SHP77 treated with DMSO at 0.1 percent for 48 hours (cell line): ENCODE measurements around the gene F13A1.

ENCODE experiments used
- DNase-seq: peaks from one replicate; lab custom pipeline; 2025; lab: John Stamatoyannopoulos, UW

F13A1 gene

GRCh38 chr6:6243846-6244245 lies 76.6 kb downstream of the F13A1 start:
- no peak for DNase-seq

- DNase-seq, result no peak
Measured at GRCh38 chr6:6239598-6240581, 80.6 kb downstream of the F13A1 start.

- no peak for DNase-seq
Measured at GRCh38 chr6:6236730-6237469, 83.6 kb downstream of the F13A1 start.

GRCh38 chr6:6235786-6236185 lies 84.7 kb downstream of the F13A1 start:
- DNase-seq, result no peak

GRCh38 chr6:6234963-6235362 lies 85.5 kb downstream of the F13A1 start:
- DNase-seq, result no peak

GRCh38 chr6:6230286-6230685 lies 90.2 kb downstream of the F13A1 start:
- peak; percentile 19 for DNase-seq

- no peak for DNase-seq
Measured at GRCh38 chr6:6227896-6228295, 92.6 kb downstream of the F13A1 start.

GRCh38 chr6:6225885-6226529 lies 94.5 kb downstream of the F13A1 start:
- no peak for DNase-seq

GRCh38 chr6:6224933-6225486 lies 95.5 kb downstream of the F13A1 start:
- DNase-seq, result no peak

GRCh38 chr6:6221787-6222535 lies 98.5 kb downstream of the F13A1 start:
- no peak for DNase-seq

GRCh38 chr6:6220718-6221117 lies 99.7 kb downstream of the F13A1 start:
- DNase-seq, result no peak

GRCh38 chr6:6219716-6220115 lies 100.7 kb downstream of the F13A1 start:
- DNase-seq, result no peak

GRCh38 chr6:6218759-6219085 lies 101.7 kb downstream of the F13A1 start:
- no peak for DNase-seq

- DNase-seq, result no peak
Measured at GRCh38 chr6:6217855-6218758, 102.4 kb downstream of the F13A1 start.

GRCh38 chr6:6210994-6211393 lies 109.5 kb downstream of the F13A1 start:
- DNase-seq, result no peak

- DNase-seq, result no peak
Measured at GRCh38 chr6:6202886-6203285, 117.6 kb downstream of the F13A1 start.

- no peak for DNase-seq
Measured at GRCh38 chr6:6201200-6201599, 119.3 kb downstream of the F13A1 start.

GRCh38 chr6:6199678-6200077 lies 120.8 kb downstream of the F13A1 start:
- DNase-seq, result no peak

GRCh38 chr6:6196762-6197161 lies 123.7 kb downstream of the F13A1 start:
- no peak for DNase-seq

GRCh38 chr6:6195080-6195479 lies 125.4 kb downstream of the F13A1 start:
- DNase-seq, result no peak
